Stimulated activated CD4-positive, alpha-beta T cell treated with anti-CD3 and anti-CD28 coated beads, Interleukin-1b, Interleukin-23, amount 100 ng/mL, for 4 hours (primary cell): ENCODE measurements around the gene OSTM1.
"Not testable (repeated sequence)": the region's sequence is repeated elsewhere in the genome, so short reads cannot be mapped to it uniquely, and the experiment has no call there.

Source experiments
- DNase-seq, 2 donors: peaks; one replicate each; pipeline ENCODE4 v3.0.0-alpha.2; 2020; ENCODE audit warnings: low read depth in 2 of 2

Gene OSTM1

GRCh38 chr6:108020472-108021116 is 53.9 kb downstream of the OSTM1 start:
- no peak for DNase-seq

GRCh38 chr6:108016283-108016682 is 58.3 kb downstream of the OSTM1 start:
- not testable (repeated sequence) for DNase-seq

GRCh38 chr6:108013787-108014439 is 60.6 kb downstream of the OSTM1 start:
- DNase-seq = no peak

- DNase-seq = no peak
Observed at GRCh38 chr6:108009894-108010293, 64.6 kb downstream of the OSTM1 start.

GRCh38 chr6:108009258-108009657 is 65.3 kb downstream of the OSTM1 start:
- not testable (repeated sequence) for DNase-seq

- no peak for DNase-seq
Observed at GRCh38 chr6:108008363-108008762, 66.2 kb downstream of the OSTM1 start.

DNA sequence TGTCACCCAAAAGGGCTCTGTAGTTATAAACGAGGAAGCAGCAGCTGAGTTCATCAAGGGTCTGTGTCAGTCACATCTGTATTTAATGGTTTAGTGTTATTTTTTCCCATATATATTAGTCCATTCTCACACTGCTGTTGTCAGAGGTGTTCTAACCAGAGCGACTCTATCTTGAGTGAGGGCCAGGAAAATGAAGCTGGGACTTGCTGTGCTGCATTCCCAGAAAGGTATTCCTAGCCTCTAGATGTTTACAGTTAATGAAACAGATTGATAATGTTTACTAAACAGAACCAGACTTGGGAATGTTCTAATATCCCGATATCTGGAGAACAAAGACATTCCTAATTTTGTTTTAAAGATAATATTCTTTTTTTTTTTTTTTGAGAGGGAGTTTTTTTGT is 68.6 kb downstream of the OSTM1 start:
- DNase-seq = no peak

DNA sequence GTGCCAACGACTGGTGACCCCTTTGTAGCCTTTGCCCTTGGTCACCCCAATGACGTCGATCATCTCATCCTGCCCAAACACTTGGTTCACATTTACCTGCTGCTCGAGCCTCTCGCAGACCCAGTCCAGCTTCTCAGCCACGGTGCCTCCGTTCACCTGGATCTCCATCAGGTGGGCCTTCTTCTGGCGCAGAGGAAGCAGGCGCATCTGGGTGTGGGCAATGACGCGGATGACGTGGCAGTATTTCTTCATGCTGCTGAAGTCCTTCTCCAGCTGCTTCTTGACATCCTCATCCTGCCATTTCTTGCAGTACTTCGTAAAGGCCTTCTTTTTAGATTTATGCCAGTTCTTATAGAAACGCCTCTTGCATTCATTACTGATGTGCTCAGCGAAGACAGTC is 69.7 kb downstream of the OSTM1 start:
- no peak for DNase-seq

- no peak for DNase-seq
Observed at GRCh38 chr6:108002365-108003221, 71.9 kb downstream of the OSTM1 start.

- no peak for DNase-seq
Observed at GRCh38 chr6:108001696-108002231, 72.8 kb downstream of the OSTM1 start.

DNA sequence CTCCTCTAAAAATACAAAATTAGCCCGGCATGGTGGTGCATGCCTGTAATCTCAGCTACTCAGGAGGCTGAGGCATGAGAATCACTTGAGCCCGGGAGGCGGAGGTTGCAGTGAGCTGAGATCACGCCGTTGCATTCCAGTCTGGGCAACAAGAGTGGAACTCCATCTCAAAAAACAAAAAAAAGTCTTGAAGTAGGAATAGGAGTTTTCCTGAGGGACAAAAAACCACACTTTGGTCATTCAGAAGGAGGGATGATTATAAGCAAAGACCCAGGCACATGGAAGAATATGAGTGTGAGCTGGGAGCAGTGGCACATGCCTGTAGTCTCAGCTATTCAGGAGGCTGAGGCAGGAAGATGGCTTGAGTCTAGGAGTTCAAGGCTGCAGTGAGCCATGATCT is 74.3 kb downstream of the OSTM1 start:
- not testable (repeated sequence) for DNase-seq

DNA sequence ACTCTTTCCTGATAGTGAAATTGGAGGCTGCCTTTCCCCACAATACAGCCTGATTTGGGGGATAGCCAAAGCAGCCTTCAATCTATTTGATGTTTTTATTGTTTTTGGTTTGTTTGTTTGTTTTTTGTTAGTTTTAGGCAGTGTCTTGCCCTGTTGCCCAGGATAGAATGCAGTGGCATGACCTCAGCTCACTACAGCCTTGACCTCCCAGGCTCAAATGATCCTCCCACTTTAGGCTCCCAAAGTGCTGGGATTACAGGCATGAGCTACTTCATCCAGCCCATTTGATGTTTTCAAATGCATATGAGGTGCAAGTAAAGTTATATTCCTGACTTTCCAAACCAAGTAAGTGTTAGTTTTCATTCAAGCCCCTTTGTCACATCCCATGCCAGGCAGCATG is 75.2 kb downstream of the OSTM1 start:
- DNase-seq = no peak

DNA sequence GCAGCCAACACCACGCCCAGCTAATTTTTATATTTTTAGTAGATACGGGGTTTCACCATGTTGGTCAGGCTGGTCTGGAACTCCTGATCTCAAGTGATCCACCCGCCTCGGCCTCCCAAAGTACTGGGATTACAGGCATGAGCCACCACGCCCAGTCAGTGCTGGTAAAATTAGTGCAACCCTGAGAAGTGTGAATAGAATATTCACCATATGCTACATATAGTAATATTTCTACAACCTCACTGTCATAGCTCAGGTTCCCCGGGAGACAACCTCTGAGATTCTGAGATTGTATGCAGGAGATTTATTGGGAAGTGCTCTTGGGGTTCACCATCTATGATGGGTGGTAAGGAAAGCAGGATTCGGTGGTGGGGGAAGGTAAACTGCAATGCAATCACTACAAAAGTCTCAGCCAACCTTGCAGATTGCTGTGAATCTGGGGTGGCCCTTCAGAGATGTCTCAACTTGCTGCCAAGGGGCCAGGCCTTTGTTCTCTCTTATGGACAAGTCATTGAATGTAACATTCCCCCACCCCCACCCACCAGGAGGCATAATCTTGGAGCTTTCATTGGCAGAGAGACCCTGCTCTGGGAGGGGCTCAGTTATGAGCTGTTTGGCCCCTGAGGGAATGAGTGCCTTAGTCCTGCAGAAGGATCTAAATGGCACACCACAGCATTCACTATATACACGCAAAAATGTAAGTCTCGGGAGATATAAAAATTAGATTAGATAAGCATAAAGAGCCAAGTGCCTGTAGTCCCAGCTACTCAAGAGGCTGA is 82.6 kb downstream of the OSTM1 start:
- no peak for DNase-seq
